H9 (cell line): ENCODE measurements around the gene STXBP6. TPM values are rescaled to one million over a fixed set of nuclear protein-coding genes. Genes with fewer than 3 reads are reported as not detected.

Experiments used
- DNase-seq: peaks from one replicate; pipeline ENCODE4 v3.0.0-alpha.2; 2017
- H2AFZ ChIP-seq: one replicate; pipeline ENCODE4 v1.6.1; 2013; ENCODE audit warnings: mild to moderate bottlenecking, low read length, control low read depth, moderate library complexity
- H2AK5ac ChIP-seq: 2 replicates; pipeline ENCODE4 v1.6.1; 2013; ENCODE audit warnings: low read length, control low read depth, mixed read lengths; ENCODE audit not compliant: insufficient read length
- H2BK120ac ChIP-seq: one replicate; pipeline ENCODE4 v1.6.1; 2013; ENCODE audit warnings: low read depth, mild to moderate bottlenecking, low read length, control low read depth, inconsistent platforms; ENCODE audit not compliant: poor library complexity, severe bottlenecking
- H2BK12ac ChIP-seq: 2 replicates; pipeline ENCODE4 v1.6.1; 2013; ENCODE audit warnings: low read length, control low read depth, mixed read lengths, low read depth; ENCODE audit not compliant: insufficient read length
- H2BK15ac ChIP-seq: 2 replicates; pipeline ENCODE4 v1.6.1; 2013; ENCODE audit warnings: low read depth, low read length, control low read depth
- H2BK20ac ChIP-seq: one replicate; pipeline ENCODE4 v1.6.1; 2013; ENCODE audit warnings: low read depth, mild to moderate bottlenecking, low read length, control low read depth, inconsistent platforms; ENCODE audit not compliant: poor library complexity, severe bottlenecking
- H2BK5ac ChIP-seq: 2 replicates; pipeline ENCODE4 v1.6.1; 2013; ENCODE audit warnings: low read length, control low read depth, mixed read lengths; ENCODE audit not compliant: insufficient read length
- H3K14ac ChIP-seq: 2 replicates; pipeline ENCODE4 v1.6.1; 2013; ENCODE audit warnings: low read length, control low read depth; ENCODE audit not compliant: insufficient read depth
- H3K18ac ChIP-seq: 2 replicates; pipeline ENCODE4 v1.6.1; 2013; ENCODE audit warnings: low read depth, mild to moderate bottlenecking, mixed read lengths, low read length, control low read depth; ENCODE audit not compliant: insufficient read length
- H3K23ac ChIP-seq: 2 replicates; pipeline ENCODE4 v1.6.1; 2013; ENCODE audit warnings: low read length, control low read depth, mixed read lengths, low read depth; ENCODE audit not compliant: insufficient read length
- H3K23me2 ChIP-seq: 2 replicates; pipeline ENCODE4 v1.6.1; 2013; ENCODE audit warnings: low read depth, mild to moderate bottlenecking, mixed read lengths, low read length, control low read depth; ENCODE audit not compliant: insufficient read length, poor library complexity, severe bottlenecking
- H3K27ac ChIP-seq: 2 replicates; pipeline ENCODE4 v1.5.1; 2013; ENCODE audit warnings: low read length, control low read depth, mixed read lengths, low read depth; ENCODE audit not compliant: insufficient read length
- H3K27me3 ChIP-seq: 2 replicates; pipeline ENCODE4 v1.6.1; 2013; ENCODE audit warnings: low read length, control low read depth, inconsistent platforms; ENCODE audit not compliant: insufficient read depth
- H3K4ac ChIP-seq: 2 replicates; pipeline ENCODE4 v1.6.1; 2013; ENCODE audit warnings: low read depth, mild to moderate bottlenecking, control low read depth, inconsistent platforms, low read length, moderate library complexity
- H3K4me1 ChIP-seq: 2 replicates; pipeline ENCODE4 v1.6.1; 2013; ENCODE audit warnings: low read length, control low read depth, inconsistent platforms; ENCODE audit not compliant: insufficient read depth
- H3K4me2 ChIP-seq: 2 replicates; pipeline ENCODE4 v1.6.1; 2013; ENCODE audit warnings: low read length, control low read depth, mixed read lengths; ENCODE audit not compliant: insufficient read length, insufficient read depth
- H3K56ac ChIP-seq: 2 replicates; pipeline ENCODE4 v1.6.1; 2013; ENCODE audit warnings: low read depth, mild to moderate bottlenecking, mixed read lengths, low read length, control low read depth; ENCODE audit not compliant: insufficient read length
- H3K79me1 ChIP-seq: 2 replicates; pipeline ENCODE4 v1.6.1; 2013; ENCODE audit warnings: low read depth, mild to moderate bottlenecking, moderate library complexity, low read length, control low read depth, inconsistent platforms; ENCODE audit not compliant: insufficient read depth, poor library complexity, severe bottlenecking
- H3K79me2 ChIP-seq: 2 replicates; pipeline ENCODE4 v1.6.1; 2013; ENCODE audit warnings: low read length, control low read depth, inconsistent platforms; ENCODE audit not compliant: insufficient read depth
- H3K9ac ChIP-seq: 2 replicates; pipeline ENCODE4 v1.6.1; 2013; ENCODE audit warnings: low read length, control low read depth, mixed read lengths; ENCODE audit not compliant: insufficient read length; ENCODE audit errors: extremely low read depth
- H3K9me3 ChIP-seq: one replicate; pipeline ENCODE4 v1.6.1; 2013; ENCODE audit warnings: low read depth, low read length, inconsistent platforms; ENCODE audit not compliant: control insufficient read depth
- H3T11ph ChIP-seq: one replicate; pipeline ENCODE4 v1.6.1; 2013; ENCODE audit warnings: mild to moderate bottlenecking, low read length, control low read depth, inconsistent platforms
- H4K20me1 ChIP-seq: one replicate; pipeline ENCODE4 v1.6.1; 2013; ENCODE audit not compliant: control insufficient read depth, insufficient read length, insufficient read depth
- H4K5ac ChIP-seq: 2 replicates; pipeline ENCODE4 v1.6.1; 2013; ENCODE audit warnings: low read depth, mild to moderate bottlenecking, mixed read lengths, low read length, control low read depth; ENCODE audit not compliant: insufficient read length
- H4K8ac ChIP-seq: replicated peaks from 2 replicates; pipeline ENCODE4 v1.6.1; 2013; ENCODE audit warnings: low read length, control low read depth, mixed read lengths, low read depth; ENCODE audit not compliant: insufficient read length
- H4K91ac ChIP-seq: 2 replicates; pipeline ENCODE4 v1.6.1; 2013; ENCODE audit warnings: low read depth, mild to moderate bottlenecking, moderate library complexity, mixed read lengths, low read length, control low read depth; ENCODE audit not compliant: insufficient read length
- H3K27ac Mint-ChIP-seq, 3 experiments: 2 replicates in 2 of 3; 3 replicates in 1 of 3; pipeline ENCODE4 v1.8.0; 2020 to 2021; ENCODE audit warnings: mixed read lengths in 3 of 3, mild to moderate bottlenecking in 1 of 3, moderate library complexity in 1 of 3
- H3K27me3 Mint-ChIP-seq: 2 replicates; pipeline ENCODE4 v1.8.0; 2021; ENCODE audit warnings: low read depth, mild to moderate bottlenecking, moderate library complexity, mixed read lengths
- H3K36me3 Mint-ChIP-seq, 3 experiments: 2 replicates in 2 of 3; 3 replicates in 1 of 3; pipeline ENCODE4 v1.8.0; 2020 to 2021; ENCODE audit warnings: low read depth in 3 of 3, mixed read lengths in 3 of 3; ENCODE audit not compliant: insufficient read depth in 1 of 3
- H3K4me1 Mint-ChIP-seq, 2 experiments: 2 replicates each; pipeline ENCODE4 v1.8.0; 2020; ENCODE audit warnings: mixed read lengths in 2 of 2
- H3K4me3 Mint-ChIP-seq, 2 experiments: 2 replicates in 1 of 2; 3 replicates in 1 of 2; pipeline ENCODE4 v1.8.0; 2020 to 2021; ENCODE audit warnings: mild to moderate bottlenecking in 2 of 2, mixed read lengths in 2 of 2, moderate library complexity in 1 of 2
- H3K9me3 Mint-ChIP-seq, 2 experiments: 2 replicates in 1 of 2; 3 replicates in 1 of 2; pipeline ENCODE4 v1.8.0; 2020; ENCODE audit warnings: mild to moderate bottlenecking in 2 of 2, mixed read lengths in 2 of 2, moderate library complexity in 1 of 2
- CTCF ChIP-seq: fragments of 200-600 bp; sonication (generic); conservative IDR thresholded peaks from 3 replicates; pipeline ENCODE4 v1.8.0; 2021; ENCODE audit warnings: antibody characterized with exemption, mild to moderate bottlenecking
- total RNA-seq: library from RNA; stranded (reverse); gene quantifications from 2 replicates; pipeline ENCODE4 v1.2.1, GENCODE V29; 2021

STXBP6 gene
- total RNA-seq, 1 experiment from 2014 or later, result 3.6 TPM

- Histone ChIP-seq H2BK20ac (no peak overlapping the region), H3K18ac (no peak overlapping the region), H2BK12ac (no peak overlapping the region), H4K5ac (no peak overlapping the region), H3K23ac (no peak overlapping the region), H3K56ac (no peak overlapping the region), H3K9me3 (no peaks in the 10 kb centered on the region), H2BK120ac (no peak overlapping the region), H2BK5ac (no peak overlapping the region), H4K8ac (no peak overlapping the region), H3K4me1 (peaks cover 6% of the 10 kb centered on the region; the same call in 1 of the 2 replicates), H3K9ac (no peak overlapping the region), H2AFZ (no peak overlapping the region), H3K27ac (no peak overlapping the region), H3K4me2 (no peak overlapping the region), H3K79me1 (no peaks in the 10 kb centered on the region), H4K91ac (no peak overlapping the region), H3T11ph (no peak overlapping the region), H2AK5ac (no peak overlapping the region), H3K27me3 (no peaks in the 10 kb centered on the region), H4K20me1 (no peaks in the 10 kb centered on the region), H3K79me2 (no peaks in the 10 kb centered on the region), H2BK15ac (no peak overlapping the region), H3K23me2 (no peaks in the 10 kb centered on the region), H3K14ac (no peak overlapping the region), H3K4ac (no peak overlapping the region)
- Mint-ChIP-seq H3K4me3 (no peak overlapping the region), H3K27me3 (no peaks in the 10 kb centered on the region), H3K9me3 (no peaks in the 10 kb centered on the region), H3K4me1 (peaks cover 33 to 38% of the 10 kb centered on the region in 2 experiments), H3K36me3 (no peaks in the 10 kb centered on the region), H3K27ac (no peak overlapping the region)
- no peak for DNase-seq
- TF ChIP-seq CTCF, result no peak
These were observed 202.3 kb downstream of the STXBP6 start for GRCh38 chr14:24847568-24848095.
